Right kidney (tissue), 1 donor: ENCODE data around the gene FIGN.

Source experiments
- DNase-seq: peaks from one replicate; pipeline ENCODE4 v3.0.0-alpha.2; 2016

The FIGN gene

GRCh38 chr2:163613266-163613731 lies 122.5 kb downstream of the FIGN start:
- DNase-seq = no peak

- no peak for DNase-seq
Measured at GRCh38 chr2:163612332-163612731, 123.5 kb downstream of the FIGN start.

GRCh38 chr2:163611557-163611906 lies 124.3 kb downstream of the FIGN start:
- DNase-seq = no peak

GRCh38 chr2:163610817-163611556 lies 124.8 kb downstream of the FIGN start:
- DNase-seq = no peak

- DNase-seq = no peak
Measured at GRCh38 chr2:163607630-163608029, 128.2 kb downstream of the FIGN start.

- DNase-seq = no peak
Measured at GRCh38 chr2:163606878-163607277, 128.9 kb downstream of the FIGN start.

GRCh38 chr2:163605779-163606178 lies 130.0 kb downstream of the FIGN start:
- no peak for DNase-seq

GRCh38 chr2:163604941-163605555 lies 130.8 kb downstream of the FIGN start:
- DNase-seq = no peak

GRCh38 chr2:163602196-163602595 lies 133.6 kb downstream of the FIGN start:
- DNase-seq = no peak

- no peak for DNase-seq
Measured at GRCh38 chr2:163601377-163601776, 134.4 kb downstream of the FIGN start.

- no peak for DNase-seq
Measured at GRCh38 chr2:163600801-163601200, 135.0 kb downstream of the FIGN start.

- no peak for DNase-seq
Measured at GRCh38 chr2:163595028-163595427, 140.8 kb downstream of the FIGN start.

GRCh38 chr2:163594497-163594896 lies 141.3 kb downstream of the FIGN start:
- no peak for DNase-seq

- no peak for DNase-seq
Measured at GRCh38 chr2:163593982-163594381, 141.8 kb downstream of the FIGN start.

GRCh38 chr2:163592954-163593622 lies 142.7 kb downstream of the FIGN start:
- DNase-seq = no peak

GRCh38 chr2:163591461-163591860 lies 144.3 kb downstream of the FIGN start:
- DNase-seq = no peak

- no peak for DNase-seq
Measured at GRCh38 chr2:163580757-163581156, 155.1 kb downstream of the FIGN start.

GRCh38 chr2:163574309-163574708 lies 161.5 kb downstream of the FIGN start:
- DNase-seq = no peak

GRCh38 chr2:163573652-163574051 lies 162.2 kb downstream of the FIGN start:
- DNase-seq = no peak

- DNase-seq = no peak
Measured at GRCh38 chr2:163572850-163573249, 163.0 kb downstream of the FIGN start.

- DNase-seq = no peak
Measured at GRCh38 chr2:163571423-163572102, 164.2 kb downstream of the FIGN start.

- DNase-seq = no peak
Measured at GRCh38 chr2:163570391-163570790, 165.4 kb downstream of the FIGN start.

GRCh38 chr2:163565192-163565591 lies 170.6 kb downstream of the FIGN start:
- no peak for DNase-seq
